CD4-positive, alpha-beta T cell treated with Interferon alpha-2 for 1 hour (primary cell): ENCODE data around the gene IFI27L1.
A peak's percentile ranks its signal among the peaks of the same experiment; 100 is the strongest.

ENCODE experiments used
- DNase-seq, 2 donors: peaks; one replicate each; pipeline ENCODE4 v3.0.0-alpha.2; 2020 to 2022

Gene IFI27L1

DNA sequence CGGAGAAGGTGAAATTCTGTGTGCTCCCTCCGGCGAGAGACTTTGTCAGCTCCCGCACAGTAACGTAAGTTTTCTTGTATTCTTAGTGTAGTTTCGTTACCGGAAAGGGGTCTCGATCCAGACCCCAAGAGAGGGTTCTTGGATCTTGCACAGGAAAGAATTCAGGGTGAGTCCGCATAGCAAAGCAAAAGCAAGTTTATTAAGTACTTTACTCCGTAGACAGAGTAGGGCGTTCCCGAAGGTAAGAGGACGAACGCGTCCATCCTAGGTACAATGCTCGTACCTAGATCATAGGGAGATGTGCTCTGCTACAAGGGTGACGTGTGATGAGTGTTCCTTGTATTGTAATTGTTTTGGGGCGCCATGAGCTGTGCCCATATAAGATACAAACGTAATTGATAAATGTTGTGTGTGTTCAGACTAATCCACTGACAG, 293 bp downstream of the IFI27L1 start:
- DNase-seq = no peak

DNA sequence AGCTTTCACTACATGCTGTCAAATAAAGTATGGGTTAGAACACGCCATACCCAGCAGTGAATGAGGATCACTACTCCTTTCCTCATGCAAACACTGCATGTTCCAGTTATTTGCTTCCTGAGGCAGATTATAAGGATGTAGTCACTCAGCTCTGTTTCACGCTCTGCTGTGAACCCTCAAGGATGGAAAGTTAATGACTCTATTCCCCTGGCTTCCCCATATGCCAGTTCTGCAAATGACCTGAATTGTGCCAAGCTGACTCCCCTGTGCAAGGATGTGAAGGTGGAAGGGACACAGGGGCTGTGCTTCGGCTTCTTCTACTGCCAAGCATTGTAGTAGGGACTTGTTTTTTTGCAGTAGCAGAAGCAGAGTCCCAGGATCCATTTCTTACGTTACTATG, 6.8 kb downstream of the IFI27L1 start:
- DNase-seq = no peak

DNA sequence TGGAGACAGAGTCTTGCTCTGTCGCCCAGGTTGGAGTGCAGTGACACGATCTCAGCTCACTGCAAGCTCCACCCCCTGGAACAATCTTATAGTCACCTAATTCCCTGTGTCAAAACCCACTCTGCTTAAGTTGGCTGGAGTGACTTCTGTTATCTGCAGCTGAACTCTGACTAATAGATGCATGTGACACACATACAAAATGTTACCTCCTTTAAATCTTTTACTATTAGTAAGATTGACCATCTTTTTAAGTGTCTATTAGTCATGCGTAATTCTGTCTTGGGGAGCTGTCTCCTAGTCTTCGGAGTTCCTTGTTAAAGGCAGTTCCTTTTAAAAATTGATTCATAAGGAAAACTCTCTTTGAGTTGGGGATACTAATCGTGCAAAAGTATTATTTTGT, 7.4 kb downstream of the IFI27L1 start:
- no peak for DNase-seq

DNA sequence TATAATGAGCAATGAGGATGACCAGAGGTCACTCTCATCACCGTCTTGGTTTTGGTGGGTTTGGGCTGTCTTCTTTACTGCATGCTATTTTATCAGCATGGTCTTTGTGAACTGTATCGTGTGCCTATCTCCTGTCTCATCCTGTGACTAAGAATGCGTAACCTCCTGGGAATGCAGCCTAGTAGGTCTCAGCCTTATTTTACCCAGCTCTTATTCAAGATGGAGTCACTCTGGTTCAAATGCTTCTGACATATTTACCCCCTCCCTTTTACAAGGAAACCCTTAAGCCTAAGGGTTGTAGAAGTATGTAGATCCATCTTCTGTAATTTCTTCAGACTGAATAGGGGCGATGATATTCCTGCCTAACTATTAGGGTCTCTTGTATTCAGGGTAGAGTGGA, 8.4 kb downstream of the IFI27L1 start:
- no peak for DNase-seq

DNA sequence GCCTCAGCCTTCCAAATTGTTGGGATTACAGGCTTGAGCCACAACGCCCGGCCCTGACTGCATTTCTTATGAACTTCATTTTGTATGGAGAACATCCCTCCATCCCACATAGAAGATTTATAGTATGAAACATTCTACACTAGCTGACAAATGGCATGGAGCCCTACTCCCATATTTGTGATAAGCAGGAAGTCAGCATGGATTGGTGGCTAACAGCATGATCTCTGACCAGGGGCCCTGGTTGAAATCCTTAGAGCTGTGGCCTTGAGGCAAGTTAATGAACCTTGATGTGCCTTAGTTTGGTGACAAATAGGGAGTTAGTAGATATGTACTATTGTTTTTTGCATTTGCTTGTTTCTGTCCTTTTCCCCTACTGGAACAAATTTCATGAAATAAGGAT, 12.3 kb downstream of the IFI27L1 start:
- DNase-seq = no peak

DNA sequence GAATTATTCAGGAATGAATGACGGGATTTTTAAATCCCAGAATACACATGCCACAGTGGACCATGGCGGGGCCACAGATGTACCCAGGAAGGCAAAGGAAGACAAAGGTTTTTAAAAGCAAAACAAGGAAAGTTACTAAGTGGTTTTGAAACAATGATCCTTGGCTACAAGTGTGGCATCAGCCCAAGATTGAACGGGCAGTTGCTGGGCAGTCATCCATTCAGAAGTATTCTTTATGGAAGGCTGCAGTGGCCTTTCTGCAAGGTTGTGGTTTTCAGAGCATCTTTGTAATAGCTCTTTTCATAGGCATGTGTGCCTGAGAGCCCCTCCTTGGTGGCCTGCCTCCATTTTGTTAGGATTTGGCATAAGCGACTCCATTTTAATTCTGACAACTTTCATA, 16.0 kb downstream of the IFI27L1 start:
- DNase-seq = no peak

DNA sequence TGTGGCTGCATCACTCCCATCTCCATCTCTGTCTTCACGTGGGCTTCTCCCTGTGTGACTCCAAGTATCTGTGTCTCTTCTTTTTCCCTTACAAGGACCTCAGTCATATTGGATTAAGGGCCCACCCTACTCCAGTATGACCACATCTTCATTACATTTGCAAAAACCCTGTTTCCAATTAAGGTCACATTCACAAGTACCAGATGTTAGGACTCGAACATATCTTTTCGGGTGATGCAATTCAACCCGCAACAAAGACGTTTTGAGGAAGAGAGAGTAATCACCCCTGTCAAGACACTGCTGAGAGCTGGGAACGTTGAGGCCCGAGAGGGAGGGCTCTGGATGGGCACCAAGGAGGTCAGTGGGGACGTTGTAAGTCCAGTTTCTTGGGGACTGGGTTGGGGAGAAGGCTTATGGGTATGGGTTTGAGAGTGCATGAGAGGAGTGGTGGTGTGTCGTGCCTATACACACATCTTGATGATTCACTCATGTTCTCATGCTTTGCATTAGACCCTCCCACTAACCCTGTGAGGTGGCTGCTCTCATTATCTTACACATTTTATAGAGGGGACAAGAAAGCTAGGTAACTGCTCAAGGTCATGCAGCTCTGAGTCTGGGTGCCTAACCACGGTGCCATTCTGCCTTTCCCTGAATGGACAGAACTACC, 17.3 kb downstream of the IFI27L1 start:
- no peak for DNase-seq

DNA sequence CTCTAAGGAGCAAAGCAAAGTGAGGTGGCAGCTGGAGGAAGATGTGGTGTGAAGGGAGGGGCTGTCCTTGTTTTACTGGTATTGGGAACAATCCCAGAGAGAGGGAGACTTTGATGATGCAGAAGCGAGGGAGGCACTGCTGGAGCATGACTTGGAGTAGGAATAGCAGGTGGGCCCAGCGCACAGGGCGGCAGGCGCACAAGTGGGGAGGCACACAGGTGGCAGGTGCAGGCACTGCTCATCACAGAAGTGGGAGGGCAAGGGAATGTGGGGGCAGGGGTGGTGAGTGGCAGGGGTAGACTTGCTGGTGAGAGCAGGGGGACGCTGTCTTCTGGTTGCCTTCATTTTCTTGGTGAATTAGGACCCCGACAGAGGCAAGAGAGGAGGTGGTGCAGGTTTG, 17.9 kb downstream of the IFI27L1 start:
- no peak for DNase-seq

DNA sequence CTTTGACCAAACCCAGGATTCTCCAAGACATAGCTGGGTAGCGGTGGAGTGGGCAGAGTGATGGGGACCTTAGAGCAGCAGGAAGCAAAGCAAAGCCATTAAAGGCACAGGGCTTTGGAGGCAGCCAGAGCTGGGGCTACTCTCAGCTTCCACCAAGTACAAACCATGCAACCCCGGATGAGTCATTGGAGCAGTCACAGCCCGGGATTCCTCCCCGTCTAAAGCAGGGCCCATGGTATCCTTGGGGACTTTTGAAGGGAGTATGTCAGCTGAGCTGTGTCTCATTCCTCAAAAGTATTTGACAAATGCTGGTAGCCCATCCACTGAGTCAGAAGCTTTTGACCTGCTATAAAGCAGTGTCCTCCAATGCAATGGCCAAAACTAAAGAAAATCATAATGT, 19.7 kb downstream of the IFI27L1 start:
- no peak for DNase-seq

DNA sequence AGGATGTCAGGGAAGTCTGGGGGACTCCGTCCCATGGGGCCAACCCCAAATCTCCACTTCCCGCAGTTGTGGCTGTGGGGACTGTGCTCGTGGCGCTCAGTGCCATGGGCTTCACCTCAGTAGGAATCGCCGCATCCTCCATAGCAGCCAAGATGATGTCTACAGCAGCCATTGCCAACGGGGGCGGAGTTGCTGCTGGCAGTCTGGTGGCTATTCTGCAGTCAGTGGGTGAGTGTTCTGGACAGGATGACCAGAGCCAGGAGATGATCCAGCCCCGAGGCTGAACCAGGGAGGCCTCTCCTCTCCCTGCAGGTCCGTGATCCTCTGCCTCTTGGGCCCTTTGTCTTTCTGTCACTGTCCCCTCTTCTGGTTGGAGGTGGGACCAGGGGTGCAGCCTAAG, 20.6 kb downstream of the IFI27L1 start:
- DNase-seq = no peak

DNA sequence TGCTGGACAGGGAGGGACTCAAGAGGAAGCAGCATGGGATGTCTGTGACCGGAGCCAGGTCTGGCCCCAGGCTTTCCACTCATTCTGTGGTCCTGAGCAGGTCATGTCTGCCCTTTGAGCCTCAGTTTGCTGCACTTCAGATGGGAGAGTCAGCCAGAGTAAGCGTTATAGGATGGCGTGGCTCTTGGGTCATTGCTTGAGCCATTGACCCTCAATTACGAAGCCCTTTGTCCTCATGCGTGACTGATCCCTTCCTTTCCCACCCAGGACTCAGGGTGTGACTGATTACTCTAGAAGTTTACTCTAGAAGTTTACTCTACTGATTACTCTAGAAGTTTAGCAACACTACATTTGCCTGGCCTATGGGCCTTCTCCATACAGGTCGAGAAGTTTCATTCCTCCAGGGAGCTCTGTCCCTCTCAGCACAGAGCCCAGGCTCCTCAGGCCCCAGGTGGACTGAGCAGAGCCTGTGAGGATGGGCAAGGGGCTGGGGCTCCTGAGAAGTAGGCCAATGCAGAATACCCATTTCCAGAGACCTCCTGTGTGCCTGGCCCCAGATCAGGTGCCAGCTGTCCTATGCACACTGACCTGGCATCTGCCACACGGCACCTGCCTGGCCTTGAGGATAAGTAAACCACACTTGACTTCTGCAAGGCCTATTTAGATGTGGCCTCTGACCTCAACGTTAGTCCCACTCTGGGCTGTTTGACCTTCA, 21.8 kb downstream of the IFI27L1 start:
- no peak for DNase-seq

DNA sequence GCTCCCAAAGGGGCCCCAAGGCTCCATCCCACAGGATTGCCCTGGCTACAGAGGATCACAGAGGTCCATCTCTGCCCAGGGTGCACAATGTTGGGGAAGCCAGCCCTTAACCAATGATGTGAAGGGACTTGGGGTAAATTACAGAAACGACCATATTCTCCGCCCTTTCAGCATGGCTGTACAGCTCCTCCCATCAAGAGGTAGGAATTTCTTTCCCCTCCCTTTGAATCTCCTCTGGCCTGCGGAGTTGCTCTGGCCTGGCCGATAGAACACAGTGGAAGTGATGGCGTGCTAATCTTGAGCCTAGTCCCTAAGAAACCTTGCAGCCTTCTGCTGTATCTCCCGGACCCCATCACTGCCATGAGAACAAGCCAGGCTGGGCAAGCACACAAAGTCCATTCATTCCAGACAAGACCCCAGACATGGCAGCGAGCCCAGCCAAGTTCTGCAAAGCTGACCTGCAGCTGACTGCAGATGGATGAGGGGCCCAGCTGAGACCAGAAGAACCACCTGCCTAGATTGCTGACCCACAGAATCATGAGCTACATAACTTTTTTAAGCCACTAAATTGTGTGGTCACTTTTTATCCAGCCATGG, 22.5 kb downstream of the IFI27L1 start:
- DNase-seq = no peak

DNA sequence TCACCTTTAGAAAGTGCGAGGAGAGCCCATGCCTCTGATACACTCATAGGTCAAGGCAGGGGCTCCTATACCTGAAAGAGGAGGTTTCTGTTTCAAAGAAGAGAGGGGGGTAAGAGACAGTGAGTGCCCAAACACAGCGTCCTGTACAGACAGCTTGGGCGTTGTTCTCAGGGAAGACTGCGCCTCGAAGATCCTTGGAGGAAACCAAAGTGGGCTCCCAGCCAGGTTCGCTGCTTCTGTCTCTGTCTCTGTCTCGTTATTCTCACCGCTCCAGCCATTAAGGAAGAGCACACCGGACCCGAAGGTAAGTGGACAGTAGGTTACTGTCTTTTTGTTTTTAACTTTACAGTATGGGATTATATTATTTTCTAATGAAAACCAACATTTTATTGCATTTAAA, 23.6 kb downstream of the IFI27L1 start:
- DNase-seq = no peak

DNA sequence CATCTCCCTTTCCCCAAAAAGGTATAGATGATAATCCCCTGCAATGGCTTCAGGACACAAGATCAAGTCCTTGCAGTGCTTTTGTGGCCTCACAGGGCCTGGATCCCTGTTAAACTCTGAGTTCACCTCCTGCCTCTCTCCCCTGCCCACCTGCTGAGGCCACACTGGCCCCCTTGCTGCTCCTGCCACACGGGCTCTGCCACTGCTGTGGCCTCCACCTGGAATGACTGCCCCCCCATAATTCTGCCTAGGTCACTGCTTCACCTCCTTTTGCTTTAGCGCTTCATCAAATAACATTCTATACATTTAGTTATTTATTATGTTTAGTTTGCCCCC, 28.8 kb downstream of the IFI27L1 start:
- no peak for DNase-seq

DNA sequence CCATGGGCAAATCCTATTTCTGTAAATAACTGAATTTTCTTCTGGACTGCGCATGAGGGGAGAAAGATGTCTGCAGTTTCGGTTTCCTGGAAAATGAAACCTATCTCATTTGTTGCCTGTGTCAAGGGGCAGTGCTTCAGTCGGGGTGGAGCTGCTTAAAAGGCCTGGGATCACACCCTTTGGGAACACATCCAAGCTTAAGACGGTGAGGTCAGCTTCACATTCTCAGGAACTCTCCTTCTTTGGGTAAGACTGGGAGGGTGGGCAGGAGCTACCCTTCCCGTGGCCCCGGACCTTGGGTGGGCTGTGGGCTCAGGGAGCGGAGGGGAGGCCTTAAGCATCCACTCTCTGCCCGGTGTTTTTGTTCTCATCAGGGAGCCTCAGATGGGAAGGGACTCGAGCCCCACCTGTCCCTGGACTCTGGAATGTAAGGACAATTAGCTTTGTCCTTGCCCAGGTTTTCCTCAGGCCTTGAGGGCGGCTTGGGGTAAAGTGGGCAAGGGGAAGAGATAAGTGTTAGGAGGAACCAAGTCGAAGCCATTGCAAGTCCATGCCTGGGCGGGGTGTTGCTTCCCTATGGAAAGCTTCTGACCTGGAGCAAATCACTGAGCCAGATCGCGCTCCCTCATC, 29.6 kb downstream of the IFI27L1 start, which contains the start of gene IFI27:
IFI27 (plus strand) TSS at position 185 of the 630 bp plus-strand sequence.
- DNase-seq = peak in 1 of 2 donors; percentile 10

DNA sequence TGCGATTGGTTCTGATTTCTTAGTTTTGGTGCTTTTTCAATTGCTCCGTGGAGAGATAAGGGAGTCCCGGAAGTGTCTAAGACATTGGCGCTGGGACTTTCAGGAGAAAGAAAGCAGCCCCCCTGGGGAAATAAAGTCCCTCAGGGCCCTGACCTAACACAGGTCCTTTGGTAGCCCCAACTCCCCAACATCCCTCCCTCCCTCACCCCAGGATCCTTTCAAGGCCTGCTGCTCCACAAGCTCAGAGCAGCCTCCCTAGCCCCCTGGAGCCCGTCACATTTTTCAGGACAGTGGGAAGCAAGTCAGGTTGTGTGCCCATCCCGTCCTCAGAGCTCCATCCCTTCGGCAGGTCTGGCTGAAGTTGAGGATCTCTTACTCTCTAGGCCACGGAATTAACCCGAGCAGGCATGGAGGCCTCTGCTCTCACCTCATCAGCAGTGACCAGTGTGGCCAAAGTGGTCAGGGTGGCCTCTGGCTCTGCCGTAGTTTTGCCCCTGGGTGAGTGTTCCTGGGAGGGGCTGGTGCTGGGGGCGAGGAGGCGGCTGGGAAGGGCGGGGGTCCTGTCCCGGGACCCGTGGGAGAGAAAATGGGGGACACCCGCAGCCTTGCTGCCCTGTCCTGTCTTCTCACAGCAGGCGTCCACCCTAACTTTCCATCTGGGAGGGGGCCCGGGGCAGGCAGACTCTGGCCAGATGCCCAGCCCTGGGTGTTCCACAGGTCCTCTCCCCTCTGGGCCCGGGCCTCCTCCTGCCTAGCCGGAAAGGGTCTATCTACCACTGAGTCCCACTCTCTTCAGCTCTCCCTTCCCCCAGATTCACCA, 30.4 kb downstream of the IFI27L1 start:
- DNase-seq = no peak

DNA sequence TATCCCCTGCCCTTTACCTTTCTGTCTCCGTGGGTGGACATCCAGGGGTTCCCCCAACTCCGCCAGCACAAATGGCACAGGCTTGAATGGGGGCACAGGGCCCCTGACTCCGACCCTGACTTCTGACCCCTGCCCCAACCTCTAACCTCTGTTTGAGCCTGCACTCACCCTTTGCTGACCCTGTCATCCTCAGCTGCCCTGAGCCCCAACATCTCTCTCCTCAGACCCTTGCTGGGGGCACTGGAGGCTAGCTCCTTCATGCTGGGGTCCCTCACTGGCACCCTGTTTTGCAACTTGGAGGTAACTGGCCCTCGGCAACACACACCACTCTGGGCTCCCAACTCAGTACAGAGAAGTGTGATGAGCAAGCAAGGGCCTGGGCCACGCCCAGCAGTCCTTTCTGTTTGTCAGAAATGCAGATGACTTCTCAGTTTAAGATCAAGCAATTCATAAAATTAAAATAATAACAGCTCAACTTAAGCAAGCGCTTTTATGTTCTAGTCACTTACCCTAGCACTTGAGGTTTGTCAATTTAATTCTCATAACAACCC, 31.5 kb downstream of the IFI27L1 start:
- DNase-seq = no peak

DNA sequence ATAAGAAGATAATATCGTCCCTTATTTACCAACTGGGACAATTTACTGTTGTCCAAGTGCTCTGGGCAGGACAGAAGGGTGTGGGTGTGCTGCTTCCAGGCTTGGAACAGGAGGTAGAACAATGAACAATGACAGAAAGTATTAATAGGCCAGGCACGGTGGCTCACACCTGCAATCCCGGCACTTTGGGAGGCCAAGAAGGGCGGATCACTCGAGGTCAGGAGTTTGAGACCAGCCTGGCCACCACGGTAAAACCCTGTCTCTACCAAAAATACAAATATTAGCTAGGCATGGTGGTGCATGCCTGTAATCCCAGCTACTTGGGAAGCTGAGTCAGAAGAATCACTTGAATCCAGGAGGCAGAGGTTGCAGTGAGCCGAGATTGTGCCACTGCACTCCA, 32.0 kb downstream of the IFI27L1 start:
- DNase-seq = no peak

DNA sequence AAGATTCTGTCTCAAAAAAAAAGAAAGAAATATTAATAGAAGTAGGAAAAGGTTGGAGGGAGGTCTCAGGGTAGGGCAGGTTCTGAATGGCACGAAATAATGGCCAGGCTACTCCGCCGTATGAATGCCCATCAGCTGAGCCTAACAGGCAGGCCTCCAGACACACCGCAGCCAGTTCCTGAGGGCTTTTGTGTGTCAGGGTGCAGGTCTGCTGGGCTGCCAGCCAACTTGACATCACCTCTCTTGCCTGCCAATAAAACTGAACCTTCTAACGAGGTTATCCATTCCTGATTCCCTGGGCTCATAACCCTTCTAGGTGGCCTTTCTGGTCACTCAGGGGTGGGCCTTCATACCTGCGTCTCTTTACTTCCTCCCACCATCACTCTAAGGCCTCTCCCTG, 32.4 kb downstream of the IFI27L1 start:
- no peak for DNase-seq

DNA sequence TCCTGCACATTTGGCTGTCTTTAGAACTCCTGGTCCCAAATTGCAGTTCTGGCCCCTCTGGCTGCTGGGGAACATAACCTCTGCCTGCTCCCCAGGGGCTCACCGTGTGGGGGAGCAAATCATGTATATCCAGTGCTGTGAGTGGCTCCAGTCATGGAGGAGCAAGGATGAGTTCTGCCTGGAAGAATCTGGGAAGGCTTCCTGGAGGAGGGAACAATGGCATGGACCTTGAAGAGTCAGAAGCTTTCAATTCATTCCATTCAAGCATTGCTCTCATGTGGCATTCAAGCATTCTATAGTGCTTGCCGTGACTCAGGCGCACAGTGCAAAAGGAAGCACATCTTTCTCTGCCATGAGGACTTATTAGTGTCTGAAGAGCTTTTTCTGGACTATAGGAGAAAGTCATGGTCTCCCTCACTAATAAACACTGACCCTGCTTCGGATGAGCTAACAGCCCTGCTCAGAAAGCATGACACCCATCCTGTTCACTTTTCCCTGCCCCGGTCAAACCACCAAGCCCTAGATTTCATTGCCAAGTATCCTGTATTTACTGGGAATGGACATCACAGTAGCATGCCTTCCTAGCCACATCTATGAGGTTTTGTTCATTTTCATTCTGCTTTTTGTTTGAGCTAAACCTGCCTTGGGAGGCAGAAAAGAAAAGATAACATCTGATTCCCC, 32.9 kb downstream of the IFI27L1 start:
- no peak for DNase-seq

DNA sequence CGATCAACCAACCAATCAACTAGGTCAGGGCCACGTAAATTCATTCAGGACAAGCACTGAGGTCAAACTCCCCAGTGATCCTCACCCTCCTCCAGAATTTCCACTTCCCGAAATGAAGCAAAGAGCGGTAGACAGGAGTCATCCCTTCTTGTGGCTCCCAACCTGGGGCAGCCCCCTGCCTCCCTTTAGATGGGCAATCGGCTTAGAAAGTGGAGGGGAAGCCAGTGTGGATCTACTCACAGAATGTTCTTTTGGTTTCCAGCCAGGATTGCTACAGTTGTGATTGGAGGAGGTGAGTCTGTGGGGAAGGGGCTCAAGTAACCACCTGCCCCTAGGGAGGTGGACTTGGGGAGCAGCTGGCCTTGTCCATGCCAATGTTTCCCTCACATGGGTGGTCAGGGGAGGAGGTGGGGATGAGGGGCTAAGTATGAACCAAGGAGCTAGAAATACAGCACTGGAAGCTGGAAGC, 33.5 kb downstream of the IFI27L1 start:
- DNase-seq = no peak

DNA sequence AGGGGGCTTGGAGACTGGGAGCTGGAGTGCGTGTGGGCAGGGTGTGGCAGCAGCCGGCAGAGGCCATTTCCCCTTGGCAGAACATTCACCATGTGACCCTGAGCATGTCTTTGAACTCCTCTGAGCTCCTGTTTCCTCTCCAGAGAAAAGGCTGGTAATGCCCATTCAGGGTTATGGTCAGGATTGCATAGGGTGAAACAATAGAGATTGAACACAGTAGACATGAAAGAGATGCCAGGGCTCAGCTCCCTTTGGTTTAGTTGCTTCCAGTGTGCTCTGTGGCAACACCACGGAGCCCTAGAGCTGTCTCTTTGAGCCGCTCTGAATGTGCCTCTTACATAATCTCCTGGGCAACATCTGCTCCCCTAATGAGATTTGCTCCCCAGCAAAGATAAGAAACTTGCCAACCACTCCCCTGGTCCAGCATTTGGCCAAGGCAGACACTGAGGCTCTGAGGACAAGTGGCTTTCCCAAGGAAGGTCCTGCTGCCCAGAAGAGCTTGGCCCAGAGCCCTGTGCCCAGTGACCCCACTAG, 34.0 kb downstream of the IFI27L1 start:
- no peak for DNase-seq
